HG02763 (cell line): ENCODE measurements around the gene KLRF2.

ENCODE experiments used
- ATAC-seq: cut with Tn5 transposase; IDR thresholded peaks from one replicate; pipeline ENCODE4 v1.9.1; 2021; ENCODE audit warnings: mild to moderate bottlenecking, moderate library complexity; ENCODE audit not compliant: unreplicated experiment

The KLRF2 gene

DNA sequence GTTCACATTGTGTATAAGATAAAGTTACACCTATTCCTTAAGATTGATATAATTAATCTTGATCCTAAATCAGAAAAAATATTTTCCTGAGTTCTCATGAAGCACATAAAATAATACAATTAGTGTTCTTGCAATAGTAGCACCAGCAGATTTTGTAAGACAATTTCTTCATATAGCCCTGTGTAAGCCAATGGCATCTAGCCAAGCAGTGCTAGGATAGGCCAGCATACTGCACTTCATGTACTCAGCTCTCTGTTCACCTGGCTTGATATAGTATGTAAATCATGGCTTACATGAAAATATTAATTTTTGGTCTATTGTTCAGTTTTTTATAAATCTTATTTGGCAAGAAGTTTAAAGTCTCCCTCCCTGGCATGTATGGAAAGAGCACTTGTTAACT is 1.9 kb downstream of the KLRF2 start:
- no peak for ATAC-seq

DNA sequence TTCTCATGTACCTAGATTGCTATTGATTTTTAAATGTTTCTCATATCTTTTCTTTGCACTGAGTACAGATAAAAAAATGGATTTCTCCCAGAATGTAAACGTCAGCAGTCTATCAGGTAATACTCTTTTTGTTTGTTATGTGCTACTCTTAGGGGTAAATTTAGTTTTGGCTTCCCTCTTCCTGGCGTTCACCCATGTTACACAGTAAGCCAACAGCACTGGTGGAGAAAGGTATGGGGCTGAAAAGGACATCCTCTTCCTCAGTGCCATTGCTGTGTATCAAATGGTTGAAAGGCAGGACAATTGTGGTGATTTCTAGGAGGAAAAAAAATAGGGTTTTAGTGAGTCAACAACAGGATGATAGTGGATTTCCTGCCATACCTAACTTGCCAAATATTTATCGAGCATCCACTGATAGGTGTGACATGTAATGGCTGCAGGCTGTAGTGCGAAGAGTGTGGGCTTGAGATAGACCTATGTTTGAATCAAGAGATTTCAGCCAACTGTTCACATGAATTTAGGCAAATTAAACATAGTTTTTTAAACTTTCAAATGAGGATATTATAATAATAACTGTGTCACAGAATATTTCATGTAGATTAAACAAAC is 7.5 kb downstream of the KLRF2 start:
- no peak for ATAC-seq

DNA sequence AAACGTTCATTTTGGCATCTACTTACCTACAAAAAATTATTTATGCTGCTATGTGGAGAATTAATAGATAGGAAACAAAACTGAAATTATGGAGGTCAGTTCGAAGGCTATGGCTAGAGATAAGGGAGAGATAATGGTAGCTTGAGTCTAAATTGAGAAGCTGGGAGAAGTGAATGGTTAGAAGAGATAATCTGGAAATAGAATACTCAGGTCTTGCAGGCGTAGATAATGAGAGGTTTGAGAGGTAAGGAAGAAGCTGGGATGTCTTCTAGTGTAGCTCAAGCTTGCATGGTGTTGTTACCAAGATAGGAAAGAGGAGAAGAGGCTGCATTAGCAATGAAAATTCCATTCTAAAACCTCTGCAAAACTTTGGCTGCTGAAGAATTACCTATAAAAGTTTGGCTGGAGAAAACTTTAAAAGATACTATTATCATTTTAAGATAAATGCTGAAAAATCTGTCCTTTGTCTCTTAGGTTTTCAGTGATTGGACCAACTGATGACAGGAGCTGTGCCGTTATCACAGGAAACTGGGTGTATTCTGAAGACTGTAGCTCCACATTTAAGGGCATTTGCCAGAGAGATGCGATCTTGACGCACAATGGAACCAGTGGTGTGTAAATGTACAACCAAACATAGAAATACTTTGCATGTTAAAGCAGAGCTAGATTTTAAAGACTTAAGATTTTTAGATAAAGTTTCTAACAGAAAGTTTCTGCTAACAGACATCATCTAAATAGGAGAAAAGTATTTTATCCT is 14.1 kb downstream of the KLRF2 start:
- ATAC-seq = no peak

DNA sequence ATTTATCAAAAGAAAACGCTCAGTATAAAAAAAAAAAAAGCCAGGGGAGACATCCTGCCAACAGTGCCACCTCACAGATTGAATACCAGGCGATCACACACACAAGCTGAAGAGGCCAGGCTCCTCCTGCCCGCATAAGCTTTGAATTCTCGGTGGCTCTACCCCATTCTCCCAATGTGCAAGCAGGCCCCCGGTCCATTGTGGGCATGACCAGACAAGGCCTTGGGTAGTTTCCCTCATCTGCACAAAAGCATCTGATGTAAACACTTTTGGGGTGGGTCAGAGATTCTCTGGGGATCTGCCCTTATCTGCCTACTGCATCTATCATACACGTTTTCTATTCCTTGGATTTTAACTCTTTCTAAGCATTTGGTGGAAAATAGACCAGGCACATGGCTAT is 16.2 kb downstream of the KLRF2 start:
- no peak for ATAC-seq

DNA sequence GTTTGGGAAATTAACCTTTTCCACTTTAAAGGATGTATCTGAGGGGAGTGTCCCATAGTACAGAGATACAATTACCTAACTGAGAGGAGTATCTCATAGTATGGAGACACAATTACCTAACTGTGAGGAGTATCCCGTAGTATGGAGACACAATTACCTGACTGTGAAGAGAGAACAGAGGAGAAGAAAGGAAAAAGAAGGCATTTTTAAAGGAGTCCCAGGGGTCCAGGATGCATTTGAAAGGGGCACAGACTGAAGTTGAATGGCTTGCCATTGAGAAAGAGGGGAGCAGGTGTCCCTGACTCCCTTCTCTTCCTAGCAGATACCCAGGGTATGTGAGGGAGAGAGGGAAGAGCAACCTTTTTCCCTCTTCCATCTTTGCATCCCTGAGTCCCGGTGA is 17.9 kb downstream of the KLRF2 start:
- no peak for ATAC-seq

DNA sequence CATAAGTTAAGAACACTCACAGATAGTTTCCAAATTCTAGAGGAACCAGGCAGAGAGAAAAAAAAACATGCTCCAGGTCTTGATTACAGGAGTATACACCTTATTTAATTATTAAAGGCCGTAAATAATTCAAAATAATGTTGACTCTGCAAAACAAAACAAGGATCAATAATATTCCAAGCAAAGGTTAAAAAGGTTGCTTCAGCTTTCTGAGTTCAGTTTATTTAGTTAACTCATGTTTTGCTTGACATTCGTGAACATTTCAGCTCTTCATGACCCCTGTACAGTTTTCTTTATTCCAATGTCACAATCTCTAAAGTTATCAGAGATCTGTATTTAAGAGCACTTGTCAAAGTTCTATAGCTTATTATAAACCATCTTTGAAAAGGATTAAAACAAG is 19.6 kb downstream of the KLRF2 start:
- ATAC-seq = no peak

DNA sequence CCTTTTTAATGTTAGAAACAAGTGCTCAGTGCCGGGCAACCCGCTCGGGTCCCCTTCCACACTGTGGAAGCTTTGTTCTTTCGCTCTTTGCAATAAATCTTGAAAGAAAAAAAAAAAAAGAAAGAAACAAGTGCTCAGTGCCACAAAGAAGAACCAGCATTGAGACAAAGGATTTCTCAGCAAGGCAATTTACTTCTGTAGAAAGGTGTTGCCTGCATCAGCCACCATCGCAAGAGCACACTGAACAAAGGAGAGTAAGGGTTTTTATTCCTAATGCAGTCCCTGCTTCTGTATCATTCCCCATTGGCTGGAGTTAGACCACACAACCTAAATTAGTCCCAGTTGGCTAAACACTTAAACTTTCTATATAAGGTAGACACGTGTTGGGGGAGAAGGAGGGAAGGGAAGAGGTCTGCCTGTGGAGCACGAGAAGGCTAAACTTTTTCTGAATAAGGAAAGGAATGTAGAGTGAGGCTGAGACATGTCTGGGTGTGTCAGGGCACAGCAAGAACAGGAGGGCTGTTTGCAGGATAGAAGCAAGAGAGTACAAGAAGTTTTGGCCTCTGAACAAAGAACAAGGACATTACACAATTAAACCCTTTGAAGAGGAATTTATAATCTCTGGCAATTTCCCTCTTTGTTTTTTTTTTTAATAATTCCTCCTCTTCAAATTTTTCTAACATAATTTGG is 21.4 kb downstream of the KLRF2 start:
- ATAC-seq = no peak

DNA sequence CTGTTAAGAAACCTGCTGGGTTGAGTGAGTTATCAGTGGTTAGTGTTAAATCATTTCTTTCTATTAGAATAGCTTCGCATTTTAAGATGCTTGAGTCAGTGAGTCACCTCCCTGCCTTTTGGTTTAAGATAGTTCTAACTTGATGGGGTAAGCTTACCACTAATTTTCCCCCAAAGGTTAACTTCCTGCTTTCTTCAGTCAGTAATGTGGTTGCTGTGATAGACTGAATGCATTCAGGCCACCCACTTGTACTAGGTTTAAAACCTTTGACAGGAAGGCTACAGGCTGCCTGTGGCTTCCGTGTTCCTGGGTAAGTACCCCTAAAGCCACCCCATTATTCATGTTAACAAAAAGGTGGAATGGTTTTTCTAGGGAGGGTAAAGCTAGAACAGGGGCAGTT is 25.6 kb downstream of the KLRF2 start:
- no peak for ATAC-seq

DNA sequence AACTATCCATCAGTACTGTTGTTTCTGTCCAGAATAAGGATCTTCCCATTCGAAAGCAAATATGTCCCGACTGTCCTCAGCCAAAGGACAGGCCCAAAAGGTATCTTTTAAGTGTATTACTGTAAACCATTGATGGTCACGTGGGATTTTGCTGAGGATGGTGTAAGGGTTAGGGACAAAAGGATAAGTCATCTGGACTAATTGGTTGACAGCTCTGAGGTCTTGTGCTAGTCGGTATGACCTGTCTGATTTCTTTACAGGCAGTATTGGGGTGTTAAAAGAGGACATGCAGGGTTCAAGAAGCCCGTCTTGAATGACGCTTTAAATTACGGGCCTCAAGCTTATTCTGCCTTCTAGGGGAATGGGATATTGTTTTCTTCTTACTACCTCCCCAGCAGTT is 26.5 kb downstream of the KLRF2 start:
- ATAC-seq = no peak

DNA sequence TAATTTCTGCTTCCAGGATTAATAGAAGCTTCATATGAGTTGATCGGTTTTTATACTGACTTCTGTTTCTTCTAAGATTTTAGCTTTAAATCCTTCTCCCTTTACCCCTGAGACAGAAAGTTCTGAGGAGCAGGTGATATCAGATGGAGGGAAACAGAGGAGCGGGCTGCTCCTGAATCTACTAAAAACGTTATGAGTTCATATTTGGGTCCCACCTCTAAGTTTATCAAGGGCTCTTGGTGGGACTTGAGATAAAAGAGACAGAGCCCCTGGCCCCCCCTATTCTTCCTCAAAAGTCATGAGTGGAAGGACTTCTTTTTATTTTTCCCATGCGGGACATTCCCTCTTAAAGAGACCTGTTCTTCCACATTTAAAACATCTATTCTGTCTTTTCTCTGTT is 27.1 kb downstream of the KLRF2 start:
- no peak for ATAC-seq

DNA sequence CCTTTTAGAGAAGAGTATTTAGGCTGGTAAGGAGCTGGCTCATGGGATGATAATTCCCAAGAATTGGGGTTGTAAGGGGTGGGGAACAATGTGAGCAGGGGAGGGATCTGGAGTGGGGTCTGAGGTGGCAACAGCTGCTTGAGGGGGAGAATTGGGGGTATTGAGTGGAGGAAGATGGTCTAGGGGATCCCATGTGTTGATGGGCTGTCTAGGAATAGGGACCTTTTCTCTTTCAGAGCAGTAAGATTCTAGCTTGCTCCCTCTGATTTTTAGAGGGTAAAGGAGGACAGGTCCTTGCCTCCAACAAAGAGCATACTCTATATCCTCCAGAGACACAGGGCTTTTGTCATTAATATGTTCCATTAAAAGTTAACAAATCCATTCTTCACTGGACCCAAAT is 28.4 kb downstream of the KLRF2 start:
- no peak for ATAC-seq

DNA sequence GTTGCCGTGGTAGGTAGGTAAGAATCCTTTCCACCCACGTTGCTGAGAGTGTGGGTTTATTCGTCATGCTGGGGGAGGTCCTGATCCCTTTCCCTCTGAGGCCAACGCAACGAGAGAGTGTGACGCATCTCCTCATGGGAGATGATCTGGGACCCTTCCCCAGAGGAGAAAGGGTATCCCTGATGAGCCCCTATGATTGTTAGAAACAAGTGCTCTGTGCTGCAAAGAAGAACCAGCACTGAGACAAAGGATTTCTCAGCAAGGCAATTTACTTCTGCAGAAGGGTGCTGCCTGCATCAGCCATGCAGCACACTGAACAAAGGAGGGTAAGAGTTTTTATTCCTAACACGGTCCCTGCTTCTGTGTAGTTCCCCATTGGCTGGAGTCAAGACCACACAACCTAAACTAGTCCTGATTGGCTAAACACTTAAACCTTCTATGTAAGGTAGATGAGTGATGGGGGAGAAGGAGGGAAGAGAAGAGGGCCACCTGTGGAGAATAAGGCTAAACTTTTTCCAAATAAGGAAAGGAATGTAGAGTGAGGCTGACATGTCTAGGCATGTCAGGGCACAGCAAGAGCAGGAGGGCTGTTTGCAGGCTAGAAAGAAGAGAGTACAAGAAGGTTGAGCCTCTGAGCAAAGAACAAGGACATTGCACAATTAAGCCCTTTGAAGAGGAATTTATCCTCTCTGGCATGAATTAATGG is 29.6 kb downstream of the KLRF2 start:
- no peak for ATAC-seq

DNA sequence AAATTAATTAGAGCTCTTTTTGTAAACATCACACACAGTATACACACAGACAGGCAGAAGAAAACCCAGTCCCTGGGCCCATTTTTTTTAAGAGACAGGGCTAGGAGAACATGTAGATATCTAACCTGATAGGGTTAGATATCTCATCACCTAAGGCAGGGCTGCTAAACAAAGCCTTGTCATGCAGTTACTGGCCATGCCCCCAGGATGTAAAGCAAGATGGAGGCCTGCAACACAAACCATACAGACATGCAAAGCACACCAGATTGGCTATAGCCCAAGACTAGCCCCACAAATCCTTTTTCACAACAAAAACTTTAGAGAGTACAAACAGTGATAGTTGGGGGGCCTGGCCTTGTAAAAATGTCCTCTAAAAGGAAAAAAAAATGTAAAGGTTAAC is 30.4 kb downstream of the KLRF2 start:
- no peak for ATAC-seq

DNA sequence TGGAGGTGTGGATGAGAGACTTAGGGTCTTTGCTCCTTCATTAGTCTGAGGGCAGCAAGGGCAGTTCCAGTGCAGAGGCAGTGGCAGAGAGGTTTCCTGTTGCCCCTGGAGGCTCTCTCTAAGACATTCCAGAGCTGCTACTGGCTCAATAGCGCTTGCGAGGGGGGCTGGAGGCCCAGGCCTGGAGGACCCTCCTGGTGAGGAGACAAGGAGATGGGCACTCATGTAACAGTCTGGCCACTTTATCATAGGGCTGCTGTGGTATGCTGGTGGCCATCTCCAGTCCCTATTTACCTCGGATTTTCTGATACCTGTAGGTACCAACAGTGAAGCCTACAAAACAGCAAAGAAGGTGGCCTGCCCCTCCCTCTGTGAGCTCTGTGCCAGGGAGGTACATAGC is 38.2 kb downstream of the KLRF2 start:
- ATAC-seq = no peak

DNA sequence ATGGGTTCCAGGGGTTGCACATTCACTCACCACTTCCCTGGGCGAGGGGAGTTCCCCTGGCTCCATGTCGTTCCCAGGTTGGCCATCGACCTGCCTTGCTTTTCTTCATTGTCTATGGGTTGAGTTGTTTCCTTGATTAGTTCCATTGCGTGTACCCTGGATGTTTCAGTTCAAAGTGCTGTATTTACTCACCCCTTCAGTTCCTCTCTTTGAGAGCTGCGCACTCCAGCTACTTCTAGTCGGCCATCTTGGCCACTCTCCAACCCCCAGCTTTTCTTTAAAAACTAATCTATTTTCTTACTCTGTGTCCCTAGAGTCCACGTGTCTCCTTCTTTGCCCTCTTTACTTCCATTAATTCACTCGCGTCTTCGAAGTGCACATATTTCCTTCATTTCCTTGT is 39.2 kb downstream of the KLRF2 start:
- no peak for ATAC-seq

DNA sequence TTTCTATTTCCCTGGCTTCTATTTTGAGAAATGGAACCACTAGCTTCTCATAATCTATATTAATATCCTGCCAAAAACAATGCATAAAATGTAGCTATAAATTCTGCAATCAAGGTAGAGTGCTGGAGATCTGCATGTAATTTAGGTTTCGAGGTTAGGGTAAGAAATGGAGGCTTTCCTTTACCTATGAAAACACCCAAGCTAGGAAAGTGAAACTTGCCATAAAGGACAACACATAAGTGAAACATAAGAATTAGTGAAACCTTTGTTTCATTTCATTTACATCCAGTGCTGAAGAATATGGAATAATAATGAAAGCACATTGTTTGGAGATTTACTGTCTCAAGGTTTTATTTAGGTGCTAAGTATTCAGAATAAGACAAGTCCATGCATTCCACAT is 41.1 kb downstream of the KLRF2 start:
- no peak for ATAC-seq

DNA sequence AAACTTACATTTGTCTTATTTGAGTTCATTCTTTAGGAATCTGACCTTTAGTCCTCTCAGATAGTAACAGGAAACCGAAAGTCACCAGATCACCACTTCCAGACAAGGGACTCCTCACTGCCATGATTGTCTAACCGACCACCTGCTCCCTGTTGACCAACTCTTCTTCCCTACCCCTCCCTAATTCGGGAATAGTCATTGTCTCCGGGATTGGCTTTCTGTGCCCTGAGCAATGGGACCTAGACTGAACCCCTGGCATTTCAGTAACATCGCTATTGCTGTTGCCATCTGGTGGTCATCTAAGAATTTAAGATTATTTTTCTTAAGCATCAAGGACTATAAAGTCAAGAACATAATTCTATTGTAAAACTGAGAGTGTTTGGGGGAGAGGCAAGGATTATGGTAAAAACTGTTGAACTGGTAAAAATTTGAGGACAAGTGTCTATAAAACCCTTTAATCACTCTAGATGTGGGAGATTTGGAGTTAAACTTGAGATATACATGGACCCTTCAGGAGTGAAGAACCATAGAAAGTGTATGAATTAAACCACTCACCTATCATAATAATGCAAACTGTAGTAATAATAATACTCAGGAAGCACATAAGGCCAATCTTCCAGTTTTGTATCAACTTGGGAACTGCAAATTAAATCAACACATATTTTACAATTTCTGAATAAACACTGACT is 44.6 kb downstream of the KLRF2 start:
- ATAC-seq = no peak

DNA sequence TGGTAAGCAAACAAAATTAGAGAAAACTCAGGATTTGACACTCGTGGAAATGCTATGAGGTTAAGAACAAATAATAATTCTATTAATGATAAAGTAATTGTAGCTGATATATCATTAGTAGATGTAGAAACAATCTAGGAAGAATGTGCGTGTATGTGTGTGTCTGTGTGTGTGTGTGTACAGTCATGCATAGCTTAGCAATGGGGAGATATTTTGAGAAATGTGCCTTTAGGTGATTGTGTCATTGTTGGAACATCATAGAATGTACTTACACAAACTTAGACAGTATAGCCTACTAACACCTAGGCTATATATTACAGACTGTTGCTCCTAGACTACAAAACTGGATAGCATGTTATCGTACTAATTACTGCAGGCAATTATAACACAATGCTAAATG is 45.6 kb downstream of the KLRF2 start:
- no peak for ATAC-seq

DNA sequence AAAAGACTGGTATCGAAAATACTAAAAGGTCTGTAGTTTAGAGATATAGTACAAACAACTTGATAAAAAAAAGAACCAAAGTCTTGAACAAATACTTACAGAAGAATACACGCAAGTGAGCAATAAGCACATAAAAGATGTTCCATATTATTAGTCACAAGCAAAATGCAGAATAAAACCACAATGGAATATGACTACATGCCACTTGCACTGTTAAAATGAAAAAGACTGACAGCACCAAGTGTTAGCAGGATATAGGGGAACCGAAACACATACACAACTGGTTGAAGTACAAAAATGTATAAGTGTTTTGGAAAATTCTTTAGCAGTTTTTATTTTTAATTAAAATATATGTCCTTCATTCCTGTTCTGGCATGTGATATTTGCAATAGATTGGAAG is 47.3 kb downstream of the KLRF2 start:
- no peak for ATAC-seq

DNA sequence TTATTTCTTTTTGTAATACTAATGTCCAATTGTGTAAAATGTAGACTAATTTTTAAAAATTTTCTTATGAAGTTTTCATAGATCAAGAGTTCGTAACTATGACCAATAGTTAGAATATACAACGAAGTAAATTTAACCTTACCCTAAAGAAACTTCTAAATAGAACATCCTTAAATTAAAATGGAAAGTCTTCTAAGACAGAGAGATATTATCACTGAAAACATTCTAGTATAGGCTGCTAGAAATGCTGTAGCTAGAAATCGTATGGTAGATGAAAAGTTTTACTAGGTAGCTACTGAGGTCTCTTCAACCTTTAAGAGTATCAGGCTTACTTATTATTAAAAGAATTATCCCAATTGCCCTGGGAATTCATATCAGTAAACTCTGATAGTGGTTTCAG is 50.0 kb downstream of the KLRF2 start:
- ATAC-seq = no peak

DNA sequence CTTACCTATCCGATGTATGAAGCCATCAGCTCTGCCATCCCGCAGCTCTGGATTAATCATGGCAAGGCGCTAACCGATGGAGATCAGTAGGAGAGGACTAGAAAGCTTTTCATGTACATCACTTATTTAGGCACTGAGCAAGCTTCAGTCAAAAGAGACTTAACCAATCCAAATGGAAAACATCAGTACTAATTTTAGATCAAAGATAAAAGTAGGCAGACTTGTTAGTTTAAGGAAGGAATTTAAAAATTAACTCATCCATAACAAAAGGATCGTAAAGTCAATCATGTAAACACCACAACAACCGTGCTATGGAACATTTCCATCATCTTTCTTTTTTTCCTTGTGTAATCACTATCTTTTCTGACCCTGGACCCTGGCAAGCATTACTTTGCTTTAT is 51.0 kb downstream of the KLRF2 start, which contains the start of gene CLEC2A:
TSS of gene CLEC2A (minus strand) at position 101 of the 400 bp plus-strand sequence. CDS start at position 60, 41 bp downstream.
- ATAC-seq = no peak
